Endometrium (tissue), 2 donors: ENCODE results near the gene AFF3.

Experiments
- FAIRE-seq: peaks from 2 replicates; lab custom pipeline; 2012; peaks lifted over from hg19 to GRCh38; lab: Jason Lieb, UNC
- donor health status: control.
- donor health status: control.

Gene AFF3

GRCh38 chr2:100041946-100042345 is 100.4 kb downstream of the AFF3 start:
- no peak for FAIRE-seq

DNA sequence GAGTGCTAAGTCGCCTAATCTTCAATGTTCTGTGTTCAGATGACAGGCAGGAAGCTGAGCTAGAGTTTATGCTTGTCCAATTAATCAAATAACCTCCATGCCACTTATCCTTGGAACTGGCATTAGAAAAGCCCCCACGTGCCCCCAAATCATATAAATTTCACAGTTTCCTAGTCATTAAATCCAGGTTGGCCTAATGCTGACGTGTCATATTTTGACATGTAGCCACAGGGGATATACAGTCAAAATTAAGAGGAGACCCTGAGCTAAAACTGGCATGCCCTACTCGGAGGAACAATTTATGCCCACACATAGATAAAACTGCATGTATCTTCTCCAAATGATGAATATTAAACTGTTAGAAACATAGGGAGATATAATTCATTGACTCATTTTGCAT is 101.0 kb downstream of the AFF3 start:
- FAIRE-seq = no peak

- FAIRE-seq = no peak
These were observed 101.5 kb downstream of the AFF3 start for GRCh38 chr2:100040906-100041305.

GRCh38 chr2:100039291-100039980 is 103.0 kb downstream of the AFF3 start:
- no peak for FAIRE-seq

DNA sequence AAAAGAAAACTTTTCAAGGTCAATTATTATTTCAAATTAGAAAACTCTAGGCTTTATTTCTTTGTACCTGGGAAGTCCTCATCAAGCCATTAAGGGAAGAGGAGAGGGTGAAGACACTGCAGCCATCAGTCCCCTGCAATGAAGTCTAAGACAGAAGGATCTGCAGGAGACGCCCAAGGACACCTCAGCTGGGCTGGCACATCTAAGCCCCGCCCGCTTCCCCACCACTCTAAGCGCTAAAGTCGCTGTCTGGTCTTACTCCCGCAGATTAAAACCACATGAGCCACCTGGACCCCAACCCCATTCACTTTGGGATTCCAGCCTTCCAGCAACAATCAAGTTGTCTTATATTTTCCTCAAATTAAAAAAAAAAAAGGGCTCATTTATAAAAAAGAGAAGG is 104.4 kb downstream of the AFF3 start:
- FAIRE-seq = no peak

- FAIRE-seq = no peak
These were observed 105.6 kb downstream of the AFF3 start for GRCh38 chr2:100036793-100037192.

DNA sequence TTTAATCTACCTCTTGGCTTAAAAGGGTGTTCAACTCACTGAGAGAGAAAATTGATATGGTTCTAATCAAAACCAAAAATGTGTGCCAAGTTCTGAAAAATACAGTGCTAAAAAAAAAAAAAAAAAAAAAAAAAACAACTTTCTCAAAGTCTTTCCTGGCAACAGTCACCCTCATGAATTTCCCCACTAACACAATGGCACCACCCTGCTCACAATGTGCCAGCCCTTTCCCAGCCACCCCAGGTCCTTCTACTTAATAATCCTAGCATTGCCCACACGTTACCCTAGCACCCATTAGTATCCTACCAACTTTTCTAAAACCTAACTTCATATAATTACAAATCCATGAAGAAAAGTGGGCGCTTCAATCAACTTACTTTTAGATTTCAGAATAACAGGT is 106.4 kb downstream of the AFF3 start:
- no peak for FAIRE-seq

DNA sequence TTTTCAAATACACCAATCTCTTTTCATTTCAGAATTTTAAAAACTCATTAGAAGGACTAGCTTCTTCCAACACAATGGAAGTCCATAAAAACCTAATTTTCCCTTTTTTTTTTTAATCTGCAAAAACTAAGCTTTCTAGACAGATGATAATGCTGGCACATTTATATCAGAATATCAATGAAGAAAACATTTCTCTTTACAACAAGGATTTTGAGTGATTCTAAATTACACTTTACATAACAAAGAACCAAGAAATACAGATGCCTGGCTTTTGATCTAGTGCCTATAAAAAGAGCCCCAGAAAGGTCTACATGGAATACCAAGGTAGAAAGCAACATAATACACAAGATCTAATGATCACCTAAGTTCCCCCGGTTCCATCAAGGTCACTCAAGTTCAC is 108.0 kb downstream of the AFF3 start:
- no peak for FAIRE-seq

DNA sequence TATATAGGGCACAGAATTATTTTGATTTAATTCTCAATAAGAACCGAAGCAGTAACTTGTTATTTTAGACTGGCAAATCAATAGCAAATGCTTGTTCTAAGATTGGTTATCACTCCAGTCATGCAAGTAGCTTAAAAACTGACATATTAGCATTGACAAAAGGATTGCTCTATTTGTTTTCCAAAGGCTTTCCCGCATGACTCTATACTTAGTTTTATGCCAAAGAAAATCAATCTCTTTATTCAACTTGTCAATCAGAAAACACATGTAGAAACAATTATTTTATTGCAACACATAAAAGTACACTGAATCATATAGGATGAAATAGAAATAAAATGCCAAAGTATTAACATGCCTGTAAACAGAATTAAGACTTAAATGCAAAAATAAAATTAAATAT is 108.4 kb downstream of the AFF3 start:
- FAIRE-seq = no peak

DNA sequence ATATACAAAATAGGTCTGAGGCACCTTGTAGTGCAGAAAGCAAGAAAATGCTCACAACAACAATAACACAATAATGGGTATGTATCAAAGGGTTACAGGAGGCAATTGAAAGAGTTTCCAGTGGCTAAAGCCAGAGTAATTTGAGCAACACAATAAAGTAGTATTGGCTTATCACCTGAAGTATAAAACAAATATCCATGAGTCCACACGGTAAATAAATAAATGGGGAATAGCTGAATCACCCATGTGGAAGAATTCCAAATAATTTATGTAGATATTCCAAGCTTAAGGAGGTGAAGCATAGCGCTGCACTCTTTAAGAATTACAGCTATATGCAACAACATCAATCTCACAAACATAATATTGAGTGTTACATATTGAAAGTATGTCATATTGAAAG is 110.8 kb downstream of the AFF3 start:
- no peak for FAIRE-seq

DNA sequence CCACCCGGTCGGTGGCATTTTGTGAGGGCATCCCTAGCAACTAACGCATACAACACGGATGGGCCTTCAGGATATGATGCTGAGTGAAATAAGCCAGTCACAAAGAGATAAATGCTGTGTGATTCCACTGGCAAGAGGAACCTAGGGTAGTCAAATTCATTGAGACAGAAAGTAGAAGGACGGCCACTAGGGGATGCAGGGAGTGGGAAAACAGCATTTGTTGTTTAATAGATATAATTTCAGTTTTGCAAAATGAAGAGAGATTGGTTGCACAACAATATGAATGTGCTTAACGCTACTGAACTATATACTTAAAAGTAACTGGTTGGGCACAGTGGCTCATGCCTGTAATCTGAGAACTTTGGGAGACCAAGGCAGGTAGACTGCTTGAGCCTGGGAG is 112.9 kb downstream of the AFF3 start:
- no peak for FAIRE-seq

DNA sequence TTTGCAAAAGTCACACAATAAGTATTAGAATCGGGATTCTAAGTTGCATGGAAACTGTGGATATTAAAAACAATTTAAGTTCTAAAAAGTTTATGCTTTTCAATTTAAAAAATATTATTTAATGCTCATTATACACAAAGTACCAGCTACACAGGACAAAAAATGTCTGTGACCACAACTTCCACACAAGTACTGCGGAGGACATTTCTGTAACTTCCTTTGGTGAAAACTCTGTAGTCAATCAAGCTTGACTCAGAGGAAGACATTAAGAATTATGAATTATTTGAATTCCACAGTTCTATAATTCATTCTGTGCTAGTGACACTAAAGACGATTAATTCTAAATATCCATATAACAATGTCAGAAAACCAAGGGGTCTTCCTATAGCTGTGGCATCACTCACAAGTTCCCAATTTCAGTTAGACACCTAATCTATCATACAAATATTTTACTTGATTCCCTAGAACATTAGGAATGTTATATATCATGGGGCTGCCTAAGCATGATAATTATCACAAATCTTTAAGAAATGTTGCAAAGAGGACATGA is 120.5 kb downstream of the AFF3 start:
- no peak for FAIRE-seq

GRCh38 chr2:100019499-100019898 is 122.9 kb downstream of the AFF3 start:
- no peak for FAIRE-seq

GRCh38 chr2:100018341-100019193 is 123.8 kb downstream of the AFF3 start:
- no peak for FAIRE-seq

DNA sequence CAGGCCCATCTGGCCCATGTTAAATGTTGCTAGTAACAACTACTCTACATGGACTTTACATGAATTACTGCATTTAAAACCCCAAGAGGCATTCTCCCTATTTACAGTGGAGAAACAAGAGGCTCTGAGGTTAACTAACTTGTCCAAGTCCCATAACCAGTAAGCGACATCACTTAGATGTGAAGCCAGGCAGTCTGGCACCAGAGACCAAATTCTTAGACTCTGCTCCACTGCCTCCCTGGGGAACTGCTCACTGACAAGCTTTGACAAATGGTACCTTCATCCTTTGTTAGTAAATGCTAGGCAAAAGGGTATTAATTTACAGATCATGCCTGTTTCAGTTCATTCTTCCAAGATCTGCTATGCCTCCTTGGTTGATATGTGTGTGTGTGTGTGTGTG is 124.8 kb downstream of the AFF3 start:
- no peak for FAIRE-seq

GRCh38 chr2:100016756-100017155 is 125.6 kb downstream of the AFF3 start:
- no peak for FAIRE-seq

DNA sequence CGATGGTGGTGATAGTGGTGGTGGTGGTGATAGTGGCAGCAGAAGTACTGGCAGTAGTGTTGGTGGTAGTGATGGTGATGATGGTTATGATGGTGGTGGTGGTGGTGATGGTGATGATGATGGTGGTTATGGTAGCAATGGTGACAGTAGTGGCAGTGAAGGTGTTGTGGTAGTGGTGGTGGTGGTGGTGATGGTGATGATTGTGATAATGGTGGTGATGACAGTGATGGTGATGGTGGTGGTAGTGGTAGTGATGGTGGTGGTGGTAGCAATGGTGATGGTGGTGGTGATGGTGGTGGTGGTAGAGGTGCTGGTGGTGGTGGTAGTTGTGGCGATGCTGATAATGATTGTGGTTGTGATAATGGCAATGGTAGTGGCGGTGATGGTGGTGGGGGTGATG is 126.5 kb downstream of the AFF3 start:
- FAIRE-seq = no peak

DNA sequence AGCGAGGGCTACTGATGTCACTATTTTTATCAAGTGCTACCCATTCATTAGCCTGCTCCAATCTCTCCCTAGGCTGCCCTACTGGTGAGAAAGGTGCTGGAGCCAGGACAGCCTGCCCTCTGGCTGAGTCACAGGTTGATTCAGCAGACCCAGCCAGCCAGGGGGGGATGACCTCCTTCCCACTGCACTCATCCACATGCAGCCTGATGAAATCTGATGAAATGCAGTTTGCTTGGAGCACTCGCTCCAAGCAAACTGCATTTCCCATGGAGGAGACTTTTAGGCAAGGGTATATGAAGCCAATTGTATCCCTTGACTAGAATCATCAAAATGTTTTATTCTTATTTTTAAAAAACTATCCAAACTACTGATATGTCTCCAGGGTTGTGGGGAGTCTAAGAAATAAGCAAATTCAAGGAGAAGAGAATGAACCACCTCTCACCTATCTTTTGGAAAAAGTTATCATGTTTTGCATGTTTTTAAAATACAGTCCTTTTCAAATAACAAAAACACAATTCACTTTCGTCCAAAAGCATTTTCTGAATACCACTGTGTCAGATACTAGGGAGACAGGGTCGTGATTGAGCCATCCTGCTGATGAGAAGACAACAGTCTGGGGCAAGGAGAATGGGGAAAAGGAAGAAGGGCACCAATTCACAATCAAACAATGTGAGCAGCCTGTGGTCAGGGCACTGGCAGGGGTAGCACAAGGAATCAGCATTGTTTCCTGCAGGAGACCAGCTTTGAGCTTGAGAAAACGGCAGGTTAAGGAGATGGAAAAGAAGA is 128.3 kb downstream of the AFF3 start:
- FAIRE-seq = no peak

GRCh38 chr2:100012561-100012960 is 129.8 kb downstream of the AFF3 start:
- no peak for FAIRE-seq

DNA sequence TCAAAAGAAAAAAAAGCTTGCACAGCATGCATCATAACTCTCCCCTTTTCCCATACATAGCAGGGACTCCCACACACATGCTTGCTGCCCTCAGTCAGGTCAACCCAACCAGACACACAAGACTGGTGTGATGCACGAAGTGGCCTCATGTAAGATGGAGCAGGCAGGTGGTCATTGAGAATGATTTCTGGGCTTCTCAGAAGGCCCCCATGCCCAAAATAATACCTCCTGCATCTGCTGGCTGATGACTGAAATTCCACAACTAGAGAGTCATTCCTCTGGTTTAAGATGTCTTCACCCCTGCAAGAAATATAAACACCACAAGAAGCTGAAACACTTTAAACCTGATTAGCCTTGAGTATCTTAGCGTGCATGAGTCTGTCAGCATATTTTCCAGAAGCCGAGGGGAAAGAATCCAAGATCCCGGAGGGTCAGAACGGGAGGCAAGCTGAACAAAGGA is 131.1 kb downstream of the AFF3 start:
- peak; percentile 70 for FAIRE-seq

DNA sequence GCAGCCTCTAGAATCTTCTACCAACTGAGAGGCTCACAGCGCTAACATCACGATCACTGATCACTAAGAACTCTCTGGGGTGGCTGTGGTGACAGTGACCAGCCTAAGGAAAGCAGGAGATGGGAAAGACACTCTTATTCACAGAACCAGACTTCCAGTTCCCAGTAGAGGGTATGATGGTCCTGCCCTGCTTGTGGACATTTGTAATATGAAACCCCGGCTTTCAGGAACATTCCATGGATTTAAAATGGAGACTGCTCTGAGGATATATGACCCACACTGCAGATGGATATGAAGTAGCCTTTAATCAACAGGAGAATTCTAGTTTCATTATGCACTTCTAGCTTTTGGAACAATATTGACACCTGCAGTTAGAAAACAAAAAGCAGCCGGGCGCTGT is 131.8 kb downstream of the AFF3 start:
- no peak for FAIRE-seq

- no peak for FAIRE-seq
These were observed 132.6 kb downstream of the AFF3 start for GRCh38 chr2:100009743-100010142.

DNA sequence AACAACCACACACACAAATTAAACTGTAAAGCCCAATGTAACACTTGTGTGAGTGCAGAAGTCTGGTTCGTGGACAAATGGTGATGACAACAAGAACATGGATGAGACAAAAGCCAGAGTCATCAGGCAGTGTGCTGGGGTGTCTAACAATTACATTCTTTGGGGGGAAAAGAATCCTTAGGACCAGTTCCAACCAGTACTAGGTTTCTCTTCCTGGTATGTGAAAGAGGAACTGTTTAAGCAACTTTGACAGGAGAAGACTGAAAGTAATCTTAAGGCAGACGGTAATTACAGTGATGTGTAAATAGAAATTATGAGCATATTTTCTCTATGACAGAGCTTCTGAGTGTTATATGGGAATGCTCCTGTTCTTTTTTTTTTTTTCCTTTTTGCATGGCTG is 133.4 kb downstream of the AFF3 start:
- no peak for FAIRE-seq
